8988T (cell line): ENCODE results near the gene UBA7.
"Not testable (repeated sequence)": the region's sequence is repeated elsewhere in the genome, so short reads cannot be mapped to it uniquely, and the experiment has no call there.

Source experiments
- DNase-seq: peaks from one replicate; pipeline ENCODE4 v3.0.0; 2011

Gene UBA7

GRCh38 chr3:49813497-49814174 is at the start of gene UBA7:
TSS of gene UBA7 (minus strand) at chr3:49813953. CDS start at chr3:49813787, 166 bp downstream.
- no peak for DNase-seq

- DNase-seq: no peak
These were observed 46.0 kb upstream of the UBA7 start for GRCh38 chr3:49859576-49860305.

GRCh38 chr3:49856181-49857005 is 42.6 kb upstream of the UBA7 start, which contains the start of gene TRAIP:
TSS of gene TRAIP (minus strand) at chr3:49856564. CDS start at chr3:49856453, 111 bp downstream.
- DNase-seq: peak; percentile 97

- DNase-seq: no peak
These were observed 41.9 kb upstream of the UBA7 start for GRCh38 chr3:49855662-49856061.

- DNase-seq: no peak
These were observed 31.9 kb upstream of the UBA7 start for GRCh38 chr3:49845694-49846093.

GRCh38 chr3:49844464-49845183 is 30.9 kb upstream of the UBA7 start:
- DNase-seq: no peak

GRCh38 chr3:49842843-49843517 is 29.2 kb upstream of the UBA7 start:
- no peak for DNase-seq

GRCh38 chr3:49841806-49842205 is 28.1 kb upstream of the UBA7 start:
- DNase-seq: no peak

- no peak for DNase-seq
These were observed 27.5 kb upstream of the UBA7 start for GRCh38 chr3:49841126-49841696.

- no peak for DNase-seq
These were observed 26.6 kb upstream of the UBA7 start for GRCh38 chr3:49840388-49840787.

GRCh38 chr3:49839193-49839809 is 25.5 kb upstream of the UBA7 start:
- DNase-seq: no peak

GRCh38 chr3:49831341-49831740 is 17.6 kb upstream of the UBA7 start:
- DNase-seq: no peak

- no peak for DNase-seq
These were observed 12.3 kb upstream of the UBA7 start for GRCh38 chr3:49826016-49826415.

GRCh38 chr3:49823131-49823530 is 9.4 kb upstream of the UBA7 start:
- not testable (repeated sequence) for DNase-seq

- DNase-seq: no peak
These were observed 747 bp downstream of the UBA7 start for GRCh38 chr3:49812916-49813496.

- no peak for DNase-seq
These were observed 6.2 kb downstream of the UBA7 start for GRCh38 chr3:49807431-49808114.

GRCh38 chr3:49806850-49807249 is 6.9 kb downstream of the UBA7 start:
- no peak for DNase-seq

- no peak for DNase-seq
These were observed 7.7 kb downstream of the UBA7 start for GRCh38 chr3:49805897-49806701.

- no peak for DNase-seq
These were observed 8.4 kb downstream of the UBA7 start for GRCh38 chr3:49805367-49805782.
